Activated naive CD4-positive, alpha-beta T cell treated with anti-CD3 and anti-CD28 coated beads, Interleukin-2, amount 10 ng/mL, durations not matched to agents 7 days and 5 days (primary cell): ENCODE measurements around the gene ANKRD60.

Source experiments
- CTCF ChIA-PET: fragments of 350-600 bp; sonication (Branson Sonifier 250); formaldehyde crosslinking; loops from one replicate; lab custom pipeline; 2021; ENCODE audit warnings: antibody characterized with exemption; lab: Charles Lee
- DNase-seq: peaks from one replicate; pipeline ENCODE4 v3.0.0-alpha.2; 2020
- H3K27ac Mint-ChIP-seq: one replicate; pipeline ENCODE4 v1.8.0; 2021; ENCODE audit warnings: mild to moderate bottlenecking, moderate library complexity, mixed read lengths
- H3K27me3 Mint-ChIP-seq: one replicate; pipeline ENCODE4 v1.8.0; 2021; ENCODE audit warnings: mild to moderate bottlenecking, mixed read lengths
- H3K36me3 Mint-ChIP-seq: one replicate; pipeline ENCODE4 v1.8.0; 2021; ENCODE audit warnings: mixed read lengths
- H3K4me1 Mint-ChIP-seq: one replicate; pipeline ENCODE4 v1.8.0; 2021; ENCODE audit warnings: mixed read lengths
- H3K4me3 Mint-ChIP-seq: one replicate; pipeline ENCODE4 v1.8.0; 2021; ENCODE audit warnings: mild to moderate bottlenecking, moderate library complexity, mixed read lengths
- H3K9me3 Mint-ChIP-seq: one replicate; pipeline ENCODE4 v1.8.0; 2021; ENCODE audit warnings: mixed read lengths

The ANKRD60 gene

GRCh38 chr20:58202044-58202443 is 26.4 kb downstream of the ANKRD60 start:
- DNase-seq: no peak
- H3K4me1 Mint-ChIP-seq: no peaks in the 10 kb centered on the region
- peaks cover 2% of the 10 kb centered on the region for H3K9me3 Mint-ChIP-seq
- H3K27ac Mint-ChIP-seq: no peak overlapping the region
- no peaks in the 10 kb centered on the region for H3K36me3 Mint-ChIP-seq
- H3K27me3 Mint-ChIP-seq: peaks cover 20% of the 10 kb centered on the region
- CTCF ChIA-PET: no interaction called here
- H3K4me3 Mint-ChIP-seq: no peak overlapping the region

GRCh38 chr20:58201616-58202015 is 26.8 kb downstream of the ANKRD60 start:
- Mint-ChIP-seq H3K4me3 (no peak overlapping the region), H3K27ac (no peak overlapping the region), H3K9me3 (peaks cover 4% of the 10 kb centered on the region), H3K27me3 (peaks cover 20% of the 10 kb centered on the region), H3K36me3 (no peaks in the 10 kb centered on the region), H3K4me1 (no peaks in the 10 kb centered on the region)
- no peak for DNase-seq
- CTCF ChIA-PET: no interaction called here

- Mint-ChIP-seq H3K27me3 (peaks cover 16% of the 10 kb centered on the region), H3K36me3 (no peaks in the 10 kb centered on the region), H3K27ac (no peak overlapping the region), H3K4me3 (no peak overlapping the region), H3K4me1 (no peaks in the 10 kb centered on the region), H3K9me3 (peaks cover 8% of the 10 kb centered on the region)
- CTCF ChIA-PET: no interaction called here
- DNase-seq: no peak
Measured at GRCh38 chr20:58199469-58199868, 29.0 kb downstream of the ANKRD60 start.

- CTCF ChIA-PET: no interaction called here
- DNase-seq: no peak
- Mint-ChIP-seq H3K4me3 (no peak overlapping the region), H3K4me1 (no peaks in the 10 kb centered on the region), H3K9me3 (peaks cover 8% of the 10 kb centered on the region), H3K36me3 (no peaks in the 10 kb centered on the region), H3K27ac (no peak overlapping the region), H3K27me3 (peaks cover 15% of the 10 kb centered on the region)
Measured at GRCh38 chr20:58198901-58199355, 29.5 kb downstream of the ANKRD60 start.

- H3K27me3 Mint-ChIP-seq: peaks cover 10% of the 10 kb centered on the region
- H3K9me3 Mint-ChIP-seq: peaks cover 8% of the 10 kb centered on the region
- H3K4me1 Mint-ChIP-seq: no peaks in the 10 kb centered on the region
- no peak overlapping the region for H3K4me3 Mint-ChIP-seq
- no peak for DNase-seq
- H3K27ac Mint-ChIP-seq: no peak overlapping the region
- no peaks in the 10 kb centered on the region for H3K36me3 Mint-ChIP-seq
- CTCF ChIA-PET: no interaction called here
Measured at GRCh38 chr20:58198384-58198783, 30.1 kb downstream of the ANKRD60 start.

GRCh38 chr20:58197185-58197469 is 31.3 kb downstream of the ANKRD60 start:
- Mint-ChIP-seq H3K4me3 (no peak overlapping the region), H3K36me3 (no peaks in the 10 kb centered on the region), H3K9me3 (peaks cover 8% of the 10 kb centered on the region), H3K27me3 (peaks cover 8% of the 10 kb centered on the region), H3K27ac (no peak overlapping the region), H3K4me1 (no peaks in the 10 kb centered on the region)
- DNase-seq: no peak
- CTCF ChIA-PET: no interaction called here

- no peak overlapping the region for H3K27ac Mint-ChIP-seq
- H3K4me1 Mint-ChIP-seq: no peaks in the 10 kb centered on the region
- DNase-seq: no peak
- H3K4me3 Mint-ChIP-seq: no peak overlapping the region
- peaks cover 8% of the 10 kb centered on the region for H3K9me3 Mint-ChIP-seq
- CTCF ChIA-PET: no interaction called here
- peaks cover 8% of the 10 kb centered on the region for H3K27me3 Mint-ChIP-seq
- H3K36me3 Mint-ChIP-seq: no peaks in the 10 kb centered on the region
Measured at GRCh38 chr20:58196402-58197184, 31.9 kb downstream of the ANKRD60 start.

GRCh38 chr20:58195047-58195446 is 33.4 kb downstream of the ANKRD60 start:
- Mint-ChIP-seq H3K9me3 (peaks cover 8% of the 10 kb centered on the region), H3K27me3 (peaks cover 12% of the 10 kb centered on the region)
- no peak for DNase-seq

GRCh38 chr20:58194175-58194791 is 34.2 kb downstream of the ANKRD60 start:
- CTCF ChIA-PET: no interaction called here
- H3K9me3 Mint-ChIP-seq: peaks cover 8% of the 10 kb centered on the region
- H3K27ac Mint-ChIP-seq: no peak overlapping the region
- H3K27me3 Mint-ChIP-seq: peaks cover 16% of the 10 kb centered on the region
- H3K36me3 Mint-ChIP-seq: no peaks in the 10 kb centered on the region
- no peak for DNase-seq
- H3K4me3 Mint-ChIP-seq: no peak overlapping the region
- no peaks in the 10 kb centered on the region for H3K4me1 Mint-ChIP-seq

More at GRCh38 chr20:58195047-58195446, 33.4 kb downstream of the ANKRD60 start:
- no peaks in the 10 kb centered on the region for H3K36me3 Mint-ChIP-seq
- CTCF ChIA-PET: interaction anchor here (1.1 kb wide), 1 partner anchor 14 kb away, joined by 4 read pairs; no protein-coding TSS in a partner anchor
- no peak overlapping the region for H3K27ac Mint-ChIP-seq
- no peak overlapping the region for H3K4me3 Mint-ChIP-seq
- no peaks in the 10 kb centered on the region for H3K4me1 Mint-ChIP-seq

GRCh38 chr20:58192567-58192966 is 35.9 kb downstream of the ANKRD60 start:
- no peaks in the 10 kb centered on the region for H3K4me1 Mint-ChIP-seq
- CTCF ChIA-PET: interaction anchor here (0.7 to 2.3 kb wide), 3 partner anchors 11 to 17 kb away, joined by 3 to 8 read pairs (median 4); no protein-coding TSS in a partner anchor
- no peak overlapping the region for H3K4me3 Mint-ChIP-seq
- H3K9me3 Mint-ChIP-seq: peaks cover 8% of the 10 kb centered on the region
- peaks cover 17% of the 10 kb centered on the region for H3K27me3 Mint-ChIP-seq
- H3K27ac Mint-ChIP-seq: no peak overlapping the region
- no peaks in the 10 kb centered on the region for H3K36me3 Mint-ChIP-seq
- peak; percentile 49 for DNase-seq

GRCh38 chr20:58192065-58192464 is 36.4 kb downstream of the ANKRD60 start:
- no peaks in the 10 kb centered on the region for H3K36me3 Mint-ChIP-seq
- no peak overlapping the region for H3K4me3 Mint-ChIP-seq
- H3K9me3 Mint-ChIP-seq: peaks cover 6% of the 10 kb centered on the region
- H3K4me1 Mint-ChIP-seq: no peaks in the 10 kb centered on the region
- DNase-seq: no peak
- H3K27ac Mint-ChIP-seq: no peak overlapping the region
- CTCF ChIA-PET: interaction anchor here (0.7 to 2.3 kb wide), 3 partner anchors 12 to 18 kb away, joined by 3 to 8 read pairs (median 4); no protein-coding TSS in a partner anchor
- peaks cover 19% of the 10 kb centered on the region for H3K27me3 Mint-ChIP-seq

- H3K27ac Mint-ChIP-seq: no peak overlapping the region
- CTCF ChIA-PET: interaction anchor here (2.0 kb wide), 1 partner anchor 22 kb away, joined by 5 read pairs; no protein-coding TSS in a partner anchor
Measured at GRCh38 chr20:58188527-58188926, 39.9 kb downstream of the ANKRD60 start.

GRCh38 chr20:58184984-58185383 is 43.5 kb downstream of the ANKRD60 start:
- H3K27me3 Mint-ChIP-seq: peaks cover 44% of the 10 kb centered on the region
- no peaks in the 10 kb centered on the region for H3K36me3 Mint-ChIP-seq
- CTCF ChIA-PET: no interaction called here
- no peak overlapping the region for H3K4me3 Mint-ChIP-seq
- DNase-seq: no peak
- no peaks in the 10 kb centered on the region for H3K4me1 Mint-ChIP-seq
- peaks cover 2% of the 10 kb centered on the region for H3K9me3 Mint-ChIP-seq
- H3K27ac Mint-ChIP-seq: no peak overlapping the region

More at GRCh38 chr20:58188527-58188926, 39.9 kb downstream of the ANKRD60 start:
- H3K4me1 Mint-ChIP-seq: no peaks in the 10 kb centered on the region
- no peak overlapping the region for H3K4me3 Mint-ChIP-seq
- no peak for DNase-seq
- peaks cover 24% of the 10 kb centered on the region for H3K27me3 Mint-ChIP-seq
- no peaks in the 10 kb centered on the region for H3K36me3 Mint-ChIP-seq
- peaks cover 2% of the 10 kb centered on the region for H3K9me3 Mint-ChIP-seq

- H3K4me3 Mint-ChIP-seq: no peak overlapping the region
- peaks cover 2% of the 10 kb centered on the region for H3K9me3 Mint-ChIP-seq
- CTCF ChIA-PET: no interaction called here
- no peak overlapping the region for H3K27ac Mint-ChIP-seq
- H3K4me1 Mint-ChIP-seq: peaks cover 4% of the 10 kb centered on the region
- H3K36me3 Mint-ChIP-seq: no peaks in the 10 kb centered on the region
- H3K27me3 Mint-ChIP-seq: peaks cover 49% of the 10 kb centered on the region
- no peak for DNase-seq
Measured at GRCh38 chr20:58184063-58184462, 44.4 kb downstream of the ANKRD60 start.
